HG02642 (cell line): ENCODE results near the gene TFB1M.
A peak's percentile ranks its signal among the peaks of the same experiment; 100 is the strongest.
"Not testable (repeated sequence)": the region's sequence is repeated elsewhere in the genome, so short reads cannot be mapped to it uniquely, and the experiment has no call there.

ENCODE experiments used
- ATAC-seq: cut with Tn5 transposase; IDR thresholded peaks from one replicate; pipeline ENCODE4 v1.9.1; 2021; ENCODE audit warnings: mild to moderate bottlenecking; ENCODE audit not compliant: unreplicated experiment, poor library complexity

The TFB1M gene

GRCh38 chr6:155314092-155314772, at the start of gene TFB1M:
Gene TFB1M, minus strand, starts transcription at chr6:155314484. Its CDS starts 56 bp downstream, at chr6:155314428.
- ATAC-seq = peak; percentile 98

DNA sequence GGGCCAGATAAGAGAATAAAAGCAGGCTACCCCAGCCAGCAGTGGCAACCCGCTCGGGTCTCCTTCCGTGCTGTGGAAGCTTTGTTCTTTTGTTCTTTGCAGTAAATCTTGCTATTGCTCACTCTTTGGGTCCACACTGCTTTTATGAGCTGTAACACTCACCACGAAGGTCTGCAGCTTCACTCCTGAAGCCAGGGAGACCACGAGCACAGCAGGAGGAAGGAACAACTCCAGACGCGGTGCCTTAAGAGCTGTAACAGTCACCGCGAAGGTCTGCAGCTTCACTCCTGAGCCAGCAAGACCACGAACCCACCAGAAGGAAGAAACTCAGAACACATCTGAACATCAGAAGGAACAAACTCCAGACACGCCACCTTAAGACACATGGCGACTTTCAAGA, 49.7 kb upstream of the TFB1M start:
- not testable (repeated sequence) for ATAC-seq

- not testable (repeated sequence) for ATAC-seq
Measured at GRCh38 chr6:155362968-155363632, 48.8 kb upstream of the TFB1M start.

DNA sequence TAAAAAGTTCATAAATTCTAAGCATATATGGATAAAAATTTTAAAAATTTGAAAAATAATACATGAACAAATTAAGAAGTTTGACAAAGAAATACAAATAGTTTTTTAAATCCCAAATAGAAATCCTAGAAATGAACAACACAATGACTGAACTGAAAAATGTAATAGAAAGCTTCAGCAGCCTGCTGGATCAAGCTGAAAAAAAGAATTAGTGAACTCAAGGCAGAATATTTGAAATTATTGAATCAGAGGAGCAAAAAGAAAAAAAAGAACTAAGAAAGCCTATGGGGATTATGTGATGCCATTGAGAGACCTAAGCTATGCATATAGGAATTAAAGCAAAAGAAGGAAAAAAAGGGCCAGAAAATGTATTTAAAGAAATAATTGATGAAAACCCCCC, 39.9 kb upstream of the TFB1M start:
- ATAC-seq = no peak

DNA sequence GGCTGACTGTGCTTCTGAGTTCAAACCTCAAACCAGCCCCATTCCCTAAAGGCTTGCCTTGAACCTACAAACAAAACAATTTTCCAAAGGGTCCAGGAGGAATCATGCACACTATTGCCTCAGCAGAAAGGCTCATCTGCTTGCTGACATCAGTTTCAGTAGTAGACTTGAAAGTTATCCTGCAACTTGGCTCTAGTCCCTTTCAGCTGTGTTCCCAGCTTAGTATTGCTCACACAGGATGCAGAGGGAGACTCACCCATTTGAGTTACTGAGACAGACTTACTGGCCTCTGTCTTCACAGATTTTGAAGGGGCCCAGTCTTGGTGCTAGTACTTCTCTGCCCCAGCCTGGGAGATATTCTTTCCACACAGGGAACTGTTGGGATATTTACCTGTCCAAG, 38.5 kb upstream of the TFB1M start:
- ATAC-seq = no peak

DNA sequence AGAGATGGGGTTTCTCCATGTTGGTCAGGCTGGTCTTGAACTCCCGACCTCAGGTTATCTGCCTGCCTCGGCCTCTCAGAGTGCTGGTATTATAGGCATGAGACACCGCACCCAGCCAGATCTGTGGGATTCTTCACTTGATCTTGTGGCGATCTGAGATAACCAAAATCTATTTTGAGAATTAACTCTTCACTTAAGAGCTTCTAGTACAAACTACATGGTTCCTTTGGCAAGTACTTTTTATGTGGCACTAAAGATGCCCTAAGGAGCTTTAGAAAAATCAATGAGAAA, 37.8 kb upstream of the TFB1M start:
- ATAC-seq = peak; percentile 1

- peak; percentile 90 for ATAC-seq
Measured at GRCh38 chr6:155351273-155352129, 37.2 kb upstream of the TFB1M start.

DNA sequence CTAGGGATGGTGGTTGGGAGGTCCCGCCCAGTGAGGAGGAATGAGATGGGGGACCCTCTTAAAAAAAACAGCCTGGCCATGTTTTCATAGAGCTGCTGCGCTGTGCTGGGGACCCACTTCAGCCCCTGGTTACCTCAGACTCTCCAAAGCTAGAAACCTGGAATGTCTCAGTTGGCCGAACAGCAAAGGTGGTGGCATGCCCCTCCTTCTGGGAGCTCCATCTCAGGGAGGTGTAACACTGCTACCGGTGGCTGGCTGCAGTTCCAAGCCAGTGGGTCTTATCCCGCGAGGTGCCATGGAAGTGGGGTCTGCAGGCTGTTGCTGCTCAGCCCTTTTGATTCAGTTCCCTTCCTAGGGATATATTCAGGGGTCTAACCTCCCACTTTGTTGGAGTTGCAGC, 35.7 kb upstream of the TFB1M start:
- no peak for ATAC-seq

- no peak for ATAC-seq
Measured at GRCh38 chr6:155349129-155349528, 34.8 kb upstream of the TFB1M start.

DNA sequence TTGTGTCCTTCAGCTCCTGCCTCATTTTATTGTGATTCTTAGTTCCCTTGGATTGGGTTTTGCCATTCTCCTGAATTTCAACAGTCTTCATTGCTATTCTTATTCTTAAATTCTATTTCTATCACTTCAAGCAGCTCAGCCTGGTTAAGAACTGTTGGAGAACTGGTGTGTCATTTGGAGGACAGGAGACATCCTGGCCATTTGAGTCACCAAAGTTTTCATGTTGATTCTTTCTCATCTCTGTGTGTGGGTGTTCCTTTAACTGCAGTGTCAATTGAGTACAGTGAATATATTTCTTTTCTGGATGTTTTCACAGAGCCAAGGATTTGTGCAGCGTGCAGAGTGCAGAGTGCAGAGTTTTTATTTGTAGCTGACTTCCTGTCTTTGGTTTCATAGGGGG, 33.5 kb upstream of the TFB1M start:
- no peak for ATAC-seq

DNA sequence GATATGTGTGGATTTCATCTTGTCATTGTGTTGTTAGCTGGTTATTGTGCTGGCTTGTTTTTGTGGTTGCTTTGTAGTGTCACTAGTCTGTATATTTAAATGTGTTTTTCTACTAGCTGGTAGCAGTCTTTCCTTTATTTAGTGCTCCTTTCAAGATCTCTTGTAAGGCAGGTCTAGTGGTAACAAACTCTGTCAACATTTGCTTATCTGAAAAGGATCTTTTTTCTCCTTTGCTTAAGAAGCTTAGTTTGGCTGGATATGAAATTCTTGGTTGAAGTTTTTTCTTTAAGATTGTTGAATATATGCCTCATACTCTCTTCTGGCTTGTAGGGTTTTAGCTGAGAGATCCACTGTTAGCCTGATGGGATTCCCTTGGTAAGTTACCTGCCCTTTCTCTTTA, 32.7 kb upstream of the TFB1M start:
- no peak for ATAC-seq

GRCh38 chr6:155344341-155345006, 30.2 kb upstream of the TFB1M start:
- no peak for ATAC-seq

DNA sequence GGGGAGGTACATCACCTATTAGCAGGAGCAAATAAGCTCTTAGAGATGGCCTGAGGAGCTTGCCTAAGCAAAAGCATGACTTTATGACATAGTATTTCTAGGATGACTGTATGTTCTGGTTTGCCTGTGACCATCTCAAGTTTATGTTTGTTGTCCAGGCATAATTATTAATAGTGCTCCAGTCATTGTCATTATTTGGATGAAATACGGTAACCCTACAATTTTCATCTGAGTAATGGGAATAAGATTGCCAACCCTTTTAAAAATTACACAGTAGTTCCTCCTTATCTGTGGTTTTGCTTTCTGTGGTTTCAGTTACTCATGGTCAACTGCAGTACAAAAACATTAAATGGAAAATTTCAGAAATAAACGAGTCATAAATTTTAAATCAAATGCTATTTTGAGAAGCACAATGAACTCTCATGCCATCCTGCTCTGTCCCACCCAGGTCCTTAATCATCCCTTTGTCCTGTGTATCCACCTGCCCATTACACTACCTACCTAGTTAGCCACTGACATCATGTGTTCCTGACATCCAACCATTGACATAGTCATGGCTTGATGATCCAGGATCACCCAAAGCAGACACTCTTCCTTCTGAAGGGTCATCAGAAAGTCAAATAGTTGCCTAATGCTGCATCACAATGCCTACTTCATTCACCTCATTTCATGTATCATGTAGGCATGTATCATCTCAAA, 27.0 kb upstream of the TFB1M start:
- ATAC-seq = peak; percentile 74

DNA sequence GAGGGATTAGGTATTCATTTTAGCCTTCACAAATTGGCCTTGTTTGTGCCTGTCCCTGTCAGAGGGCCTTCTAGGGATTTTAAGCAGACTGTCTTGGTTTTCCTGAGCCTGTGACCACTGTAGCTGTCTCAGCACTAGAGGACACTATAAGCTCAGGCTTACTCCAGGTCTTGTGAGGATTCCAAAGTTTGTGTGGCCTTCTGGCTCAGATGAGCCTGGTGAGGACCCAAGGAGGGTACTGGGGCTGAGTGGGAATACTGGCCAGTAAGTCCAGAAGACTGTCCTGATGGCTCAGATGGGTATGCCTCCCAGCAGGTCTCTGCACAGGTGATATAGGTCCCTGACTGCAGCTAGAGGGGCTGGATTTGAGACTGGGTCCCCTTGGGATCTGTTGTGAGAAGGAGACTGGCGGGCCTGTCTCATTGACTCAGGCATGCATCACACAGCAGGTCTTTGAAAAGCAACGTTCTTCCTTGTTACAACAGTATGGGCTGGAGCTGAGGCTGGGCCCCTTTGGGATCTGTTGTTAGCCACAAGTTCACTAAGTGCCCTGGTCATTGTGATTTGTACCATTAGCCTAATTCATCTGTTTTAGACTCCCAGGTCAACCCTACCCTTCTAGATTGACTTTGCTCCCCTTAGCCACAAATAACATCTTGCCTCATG, 26.3 kb upstream of the TFB1M start:
- ATAC-seq = peak; percentile 43

GRCh38 chr6:155339929-155340328, 25.6 kb upstream of the TFB1M start:
- not testable (repeated sequence) for ATAC-seq

DNA sequence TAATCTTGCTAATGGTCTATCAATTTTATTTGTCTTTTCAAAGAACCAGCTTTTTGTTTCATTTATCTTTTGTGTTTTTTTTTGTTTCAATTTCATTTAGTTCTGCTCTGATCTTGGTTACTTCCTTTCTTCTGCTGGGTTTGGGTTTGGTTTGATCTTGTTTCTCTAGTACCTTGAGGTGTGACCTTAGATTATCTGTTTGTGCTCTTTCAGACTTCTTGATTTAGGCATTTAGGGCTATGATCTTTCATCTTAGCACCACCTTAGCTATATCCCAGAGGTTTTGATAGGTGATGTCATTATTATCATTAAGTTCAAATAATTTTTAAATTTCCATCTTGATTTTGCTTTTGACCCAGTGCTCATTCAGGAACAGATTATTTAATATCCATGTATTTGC, 24.0 kb upstream of the TFB1M start:
- not testable (repeated sequence) for ATAC-seq

- ATAC-seq = no peak
Measured at GRCh38 chr6:155335265-155335664, 21.0 kb upstream of the TFB1M start.

DNA sequence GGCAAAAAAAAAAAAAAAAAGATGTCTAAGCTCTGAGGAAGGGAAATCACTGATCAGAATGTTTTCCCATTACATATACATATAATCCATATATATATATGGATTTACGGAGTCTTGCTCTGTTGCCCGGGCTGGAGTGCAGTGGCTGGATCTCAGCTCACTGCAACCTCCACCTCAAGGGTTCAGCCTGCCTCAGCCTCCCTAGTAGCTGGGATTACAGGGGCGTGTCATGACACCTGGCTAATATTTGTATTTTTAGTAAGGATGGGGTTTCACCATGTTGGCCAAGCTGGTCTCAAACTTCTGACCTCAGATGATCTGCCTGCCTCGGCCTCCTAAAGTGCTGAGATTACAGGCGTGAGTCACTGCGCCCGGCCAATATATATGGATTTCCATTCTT, 19.8 kb upstream of the TFB1M start:
- not testable (repeated sequence) for ATAC-seq

DNA sequence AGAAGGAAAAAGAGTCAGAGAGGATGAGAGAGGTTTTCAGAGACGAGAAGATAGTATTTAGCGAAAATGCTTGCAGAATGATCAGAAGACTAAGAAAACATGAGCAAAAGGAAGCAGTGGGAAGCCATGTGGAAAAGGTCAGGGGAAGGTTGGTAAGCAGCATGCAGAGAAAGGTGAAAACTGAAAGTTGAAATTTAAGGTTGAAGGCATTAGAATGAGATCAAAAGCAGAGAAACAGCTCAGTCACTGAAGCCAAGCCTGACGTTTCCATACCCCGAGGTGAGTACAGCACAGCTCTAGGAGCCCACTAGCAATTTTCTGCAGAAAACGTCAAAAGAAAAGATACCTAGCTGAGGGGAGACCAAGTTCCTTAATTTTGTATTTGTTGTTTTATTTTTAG, 19.1 kb upstream of the TFB1M start:
- peak; percentile 82 for ATAC-seq

GRCh38 chr6:155330922-155331321, 16.6 kb upstream of the TFB1M start:
- no peak for ATAC-seq
